ENCODE data around the gene RFC5.

- TF ChIP-seq CTCF (IDR thresholded peaks at IDR 0.05 in 2 of 3, conservative IDR thresholded peaks at IDR 0.05 in 1 of 3; ENCODE audit: control insufficient read depth in 2 of 3, extremely low read depth in 1 of 3, insufficient read depth in 1 of 3, low read depth in 3 of 3, low read length in 3 of 3) (no peak), EZH2 (IDR thresholded peaks at IDR 0.05; ENCODE audit: borderline replicate concordance, control insufficient read depth, low read depth, low read length) (no peak), BMI1 (IDR thresholded peaks at IDR 0.05; ENCODE audit: borderline replicate concordance) (no peak), NFIC (IDR thresholded peaks at IDR 0.05; ENCODE audit: low read depth, low read length) (no peak), POLR2A (IDR thresholded peaks at IDR 0.05; ENCODE audit: low read depth, low read length) (no peak), CBFB (IDR thresholded peaks at IDR 0.05; ENCODE audit: low read depth) (no peak), NFYB (IDR thresholded peaks at IDR 0.05; ENCODE audit: insufficient read depth, low read depth, low read length) (no peak), RAD21 (IDR thresholded peaks at IDR 0.05; ENCODE audit: insufficient read depth, low read depth, low read length) (no peak)
Observed at GRCh38 chr12:118038137-118038536, 21.6 kb downstream of the RFC5 start.

Data from GM12878 (cell line).